Panc1 (cell line): ENCODE data around the gene FXYD4.

ENCODE experiments used
- CTCF ChIP-seq: fragments of 450-650 bp; IDR thresholded peaks from 2 replicates; pipeline ENCODE4 v1.5.1; 2017; ENCODE audit warnings: mild to moderate bottlenecking
- REST ChIP-seq, 2 experiments: IDR thresholded peaks; 2 replicates each; pipeline ENCODE4 v1.6.1; 2011 to 2012; ENCODE audit warnings: low read depth in 2 of 2, control low read depth in 1 of 2, low read length in 1 of 2, mild to moderate bottlenecking in 1 of 2, moderate library complexity in 1 of 2; ENCODE audit not compliant: insufficient read depth in 1 of 2

GRCh38 chr10:43333653-43334052, 37.8 kb upstream of the FXYD4 start:
- TF ChIP-seq REST (IDR thresholded peaks at IDR 0.05; ENCODE audit: insufficient read depth in 1 of 2, low read depth in 2 of 2, low read length in 1 of 2), result no peak
- TF ChIP-seq CTCF, result no peak
